Testis (tissue), 3 donors: Measurements from ENCODE around the gene SERINC1. TPM values are rescaled to one million over a fixed set of nuclear protein-coding genes. Genes with fewer than 3 reads are reported as not detected.
"Not testable (repeated sequence)": the region's sequence is repeated elsewhere in the genome, so short reads cannot be mapped to it uniquely, and the experiment has no call there.

Source experiments
- DNase-seq: peaks from one replicate; pipeline ENCODE4 v3.0.0-alpha.2; 2019
- H3K27ac ChIP-seq, 2 donors: fragments of 200-600 bp; sonication (generic); one replicate each; pipeline ENCODE4 v1.5.1; 2019
- H3K27me3 ChIP-seq: fragments of 200-600 bp; sonication (generic); one replicate; pipeline ENCODE4 v1.5.1; 2019
- H3K36me3 ChIP-seq: fragments of 200-600 bp; sonication (generic); one replicate; pipeline ENCODE4 v1.5.1; 2017; ENCODE audit warnings: low read depth; ENCODE audit errors: missing control alignments
- H3K4me1 ChIP-seq: fragments of 200-600 bp; sonication (generic); one replicate; pipeline ENCODE4 v1.5.1; 2019
- H3K4me3 ChIP-seq, 2 donors: fragments of 200-600 bp; sonication (generic); one replicate each; pipeline ENCODE4 v1.5.1; 2017 to 2019
- H3K9me3 ChIP-seq: fragments of 200-600 bp; sonication (generic); one replicate; pipeline ENCODE4 v1.5.1; 2017
- POLR2A ChIP-seq: fragments of 450-650 bp; IDR thresholded peaks from one replicate; pipeline ENCODE4 v1.6.1; 2017; ENCODE audit warnings: antibody characterized with exemption, mild to moderate bottlenecking, moderate library complexity
- WGBS, 2 donors: methylation state at CpG; one replicate each; pipeline ENCODE4 v1.1.5; 2018; 5-methylcytosine and 5-hydroxymethylcytosine counted together
- intact Hi-C: fragments of 100-400 bp; cut with DNase I; formaldehyde crosslinking; loops from one replicate; pipeline ENCODE4 v1.15.1; 2023; ENCODE audit warnings: low total_unique reads
- polyA plus RNA-seq: library from polyadenylated mRNA; stranded (reverse); fragments of 350-450 nt; fragmentation: Illumina TruSeq; extraction: RNeasy Lipid Tissue Mini Kit (QIAGEN cat#74804); gene quantifications from one replicate; pipeline ENCODE4 v1.2.3, GENCODE V29; 2014; ENCODE audit warnings: low read depth, low replicate concordance; ENCODE audit not compliant: insufficient read depth
- total RNA-seq, 2 donors: library from RNA; depleted of rRNA; stranded (reverse); fragments of >200 nt; gene quantifications; one replicate each; pipeline ENCODE4 v1.2.3, GENCODE V29; 2016
- TF ChIP-seq, protein P1 (sequence below), 3 experiments: fragments of 450-650 bp in 2 of 3; fragments of 200-600 bp in 1 of 3; sonication (generic) in 1 of 3; IDR thresholded peaks; one replicate each; pipeline ENCODE4 v1.5.1; 2016 to 2019; ENCODE audit warnings: antibody characterized with exemption in 3 of 3, mild to moderate bottlenecking in 2 of 3, moderate library complexity in 1 of 3

SERINC1 gene
- total and polyA plus RNA-seq, 3 donors from 2014 or later: 83.8 to 142 (median 114) TPM

DNA sequence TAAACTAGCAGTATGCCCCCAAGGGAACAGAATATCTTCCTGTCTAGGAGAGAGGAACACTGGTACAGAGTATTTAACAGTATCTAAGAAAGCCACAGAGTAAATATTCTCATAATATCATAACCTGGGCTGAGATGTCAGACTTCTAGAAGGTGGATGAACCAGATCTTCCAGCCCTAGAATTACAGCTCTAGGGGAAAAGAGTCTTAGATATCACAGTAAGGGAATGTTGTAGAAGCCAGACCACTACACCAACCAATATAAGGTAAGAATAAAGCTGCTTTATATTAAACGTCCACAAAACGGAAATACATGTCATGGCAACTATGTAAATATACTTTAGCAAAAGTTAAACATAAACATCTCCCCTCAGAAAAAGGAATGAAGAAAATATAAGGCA, 12.4 kb downstream of the SERINC1 start:
- Histone ChIP-seq H3K4me3 (no peak overlapping the region), H3K27ac (no peak overlapping the region), H3K4me1 (peaks cover 6% of the 10 kb centered on the region), H3K9me3 (no peaks in the 10 kb centered on the region), H3K27me3 (no peaks in the 10 kb centered on the region), H3K36me3 (no peaks in the 10 kb centered on the region)
- intact Hi-C loops: no loop called here
- TF ChIP-seq, protein P1, sequence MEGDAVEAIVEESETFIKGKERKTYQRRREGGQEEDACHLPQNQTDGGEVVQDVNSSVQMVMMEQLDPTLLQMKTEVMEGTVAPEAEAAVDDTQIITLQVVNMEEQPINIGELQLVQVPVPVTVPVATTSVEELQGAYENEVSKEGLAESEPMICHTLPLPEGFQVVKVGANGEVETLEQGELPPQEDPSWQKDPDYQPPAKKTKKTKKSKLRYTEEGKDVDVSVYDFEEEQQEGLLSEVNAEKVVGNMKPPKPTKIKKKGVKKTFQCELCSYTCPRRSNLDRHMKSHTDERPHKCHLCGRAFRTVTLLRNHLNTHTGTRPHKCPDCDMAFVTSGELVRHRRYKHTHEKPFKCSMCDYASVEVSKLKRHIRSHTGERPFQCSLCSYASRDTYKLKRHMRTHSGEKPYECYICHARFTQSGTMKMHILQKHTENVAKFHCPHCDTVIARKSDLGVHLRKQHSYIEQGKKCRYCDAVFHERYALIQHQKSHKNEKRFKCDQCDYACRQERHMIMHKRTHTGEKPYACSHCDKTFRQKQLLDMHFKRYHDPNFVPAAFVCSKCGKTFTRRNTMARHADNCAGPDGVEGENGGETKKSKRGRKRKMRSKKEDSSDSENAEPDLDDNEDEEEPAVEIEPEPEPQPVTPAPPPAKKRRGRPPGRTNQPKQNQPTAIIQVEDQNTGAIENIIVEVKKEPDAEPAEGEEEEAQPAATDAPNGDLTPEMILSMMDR (IDR thresholded peaks at IDR 0.05): no peak
- no peak for TF ChIP-seq POLR2A
- 58 to 62% methylated on average over 2 of the region's 2 CpGs for WGBS, 2 donors
- no peak for DNase-seq

DNA sequence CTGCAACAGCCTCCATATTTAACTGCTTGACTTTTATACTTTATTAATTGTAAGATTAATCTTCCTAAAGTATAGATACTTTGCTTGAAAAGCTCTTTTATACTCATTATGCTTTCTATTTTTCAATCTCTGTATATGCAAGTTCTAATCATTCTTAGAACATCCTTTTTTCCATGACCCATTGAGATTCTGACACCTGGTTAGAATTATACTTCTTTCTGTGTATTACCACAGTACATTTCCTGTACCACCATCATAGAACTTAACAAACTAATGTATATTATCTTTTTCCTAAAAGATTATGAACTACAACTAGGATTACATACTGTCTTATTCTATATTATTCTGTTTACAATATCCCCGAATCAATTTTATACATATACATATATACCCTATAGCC, 13.5 kb downstream of the SERINC1 start:
- no peak for TF ChIP-seq POLR2A
- TF ChIP-seq, protein P1 (IDR thresholded peaks at IDR 0.05): no peak
- 95 to 100% methylated on average over 1 of the region's 1 CpG for WGBS, 2 donors
- Histone ChIP-seq H3K4me1 (peaks cover 6% of the 10 kb centered on the region), H3K9me3 (no peaks in the 10 kb centered on the region), H3K36me3 (no peaks in the 10 kb centered on the region), H3K4me3 (no peak overlapping the region), H3K27ac (no peak overlapping the region), H3K27me3 (no peaks in the 10 kb centered on the region)
- intact Hi-C loops: no loop called here
- no peak for DNase-seq

DNA sequence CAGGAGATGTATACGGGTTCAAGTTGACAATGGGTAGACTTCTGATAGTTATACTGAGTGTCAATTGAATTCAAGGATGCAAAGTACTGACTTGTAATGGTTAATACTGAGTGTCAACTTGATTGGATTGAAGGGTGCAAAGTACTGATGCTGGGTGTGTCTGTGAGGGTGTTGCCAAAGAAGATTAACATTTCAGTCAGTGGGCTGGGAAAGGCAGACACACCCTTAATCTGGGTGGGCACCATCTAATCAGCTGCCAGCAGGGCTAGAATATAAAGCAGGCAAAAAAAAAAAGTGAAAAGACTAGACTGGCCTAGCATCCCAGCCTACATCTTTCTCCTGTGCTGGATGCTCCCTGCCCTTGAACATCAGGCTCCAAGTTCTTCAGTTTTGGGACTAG, 16.5 kb downstream of the SERINC1 start:
- intact Hi-C loops: not testable (repeated sequence)

DNA sequence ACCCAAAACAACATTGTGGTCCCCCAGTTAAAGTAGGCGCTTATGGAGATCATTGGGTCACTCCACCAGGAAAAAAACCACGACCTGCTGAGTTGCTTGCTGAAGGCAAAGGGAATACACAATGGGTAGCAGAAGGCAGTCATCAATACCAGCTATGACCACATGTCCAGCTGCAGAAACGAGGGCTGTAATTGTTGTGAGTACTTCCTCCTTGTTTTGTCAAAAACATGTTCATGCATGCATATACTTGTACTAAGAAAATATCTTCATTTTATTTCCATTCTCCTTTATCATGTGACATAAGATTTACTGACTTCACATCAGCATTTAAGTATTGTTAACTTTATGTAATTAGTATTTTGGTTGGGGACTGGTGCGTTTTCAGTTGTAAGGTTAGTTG, 16.9 kb downstream of the SERINC1 start:
- 86 to 89% methylated on average over 4 of the region's 4 CpGs for WGBS, 2 donors
- H3K36me3 ChIP-seq: no peaks in the 10 kb centered on the region
- H3K4me1 ChIP-seq: peaks cover 6% of the 10 kb centered on the region
- intact Hi-C loops: no loop called here
- H3K27me3 ChIP-seq: no peaks in the 10 kb centered on the region
- no peak overlapping the region for H3K4me3 ChIP-seq
- H3K9me3 ChIP-seq: no peaks in the 10 kb centered on the region
- no peak overlapping the region for H3K27ac ChIP-seq
- no peak for TF ChIP-seq POLR2A
- TF ChIP-seq, protein P1 (IDR thresholded peaks at IDR 0.05): no peak
- no peak for DNase-seq

More for the DNA sequence above, 16.5 kb downstream of the SERINC1 start:
- not testable (repeated sequence) for DNase-seq, H3K4me3 ChIP-seq, H3K9me3 ChIP-seq, H3K27ac ChIP-seq, H3K36me3 ChIP-seq, H3K27me3 ChIP-seq, H3K4me1 ChIP-seq
- whole genome bisulfite sequencing, 2 donors: 86 to 96% methylated on average over 1 of the region's 1 CpG

DNA sequence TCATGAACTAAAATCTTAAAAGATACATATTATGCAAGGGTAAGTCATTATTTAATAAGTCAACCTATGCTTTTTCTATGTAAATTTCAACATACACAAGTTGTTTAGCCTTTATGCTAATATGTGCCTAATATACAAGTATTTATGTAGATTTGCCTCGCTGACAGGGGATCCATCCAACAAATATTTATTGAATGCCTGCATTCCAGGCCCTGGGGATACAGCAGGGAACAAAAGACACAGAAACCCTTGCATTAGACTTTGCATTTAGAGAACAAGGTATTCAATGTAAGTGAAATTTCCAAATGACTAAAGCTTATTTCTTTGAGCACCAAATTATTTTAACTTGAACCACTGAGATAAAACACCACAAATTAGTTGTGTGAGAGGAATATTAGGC, 19.1 kb downstream of the SERINC1 start:
- WGBS, 2 donors: 54 to 71% methylated on average over 1 of the region's 1 CpG
- DNase-seq: no peak
- intact Hi-C loops: no loop called here
- Histone ChIP-seq H3K4me1 (no peaks in the 10 kb centered on the region), H3K27ac (no peak overlapping the region), H3K4me3 (no peak overlapping the region), H3K36me3 (no peaks in the 10 kb centered on the region), H3K27me3 (no peaks in the 10 kb centered on the region), H3K9me3 (no peaks in the 10 kb centered on the region)
- TF ChIP-seq, protein P1 (IDR thresholded peaks at IDR 0.05): no peak
- no peak for TF ChIP-seq POLR2A
